WTC11 (cell line): ENCODE measurements around the gene TMA7. TPM values are rescaled to one million over a fixed set of nuclear protein-coding genes. Genes with fewer than 3 reads are reported as not detected.
A peak's percentile ranks its signal among the peaks of the same experiment; 100 is the strongest.

Experiments used
- ATAC-seq: fragments of 200-7000 bp; cut with Tn5 transposase; 2 replicates; pipeline ENCODE4 v1.10.0; 2021; ENCODE audit warnings: mild to moderate bottlenecking, moderate library complexity
- CTCF ChIA-PET: fragments of 300-600 bp; sonication (Branson Sonifier 250); formaldehyde crosslinking; loops from one replicate; lab custom pipeline; 2021; ENCODE audit warnings: antibody characterized with exemption; lab: Charles Lee
- POLR2A ChIA-PET: fragments of 350-600 bp; sonication (Branson Sonifier 250); formaldehyde crosslinking; loops from one replicate; lab custom pipeline; 2021; ENCODE audit warnings: antibody characterized with exemption; lab: Charles Lee
- DNase-seq: peaks from one replicate; pipeline ENCODE4 v3.0.0; 2021; ENCODE audit warnings: low spot score
- H3K27ac Mint-ChIP-seq: 2 replicates; pipeline ENCODE4 v1.8.0; 2021; ENCODE audit warnings: mixed read lengths
- H3K27me3 Mint-ChIP-seq: 2 replicates; pipeline ENCODE4 v1.8.0; 2021; ENCODE audit warnings: low read depth, mild to moderate bottlenecking, moderate library complexity, mixed read lengths
- H3K36me3 Mint-ChIP-seq: 2 replicates; pipeline ENCODE4 v1.8.0; 2021; ENCODE audit warnings: mixed read lengths
- H3K4me1 Mint-ChIP-seq: 2 replicates; pipeline ENCODE4 v1.8.0; 2022; ENCODE audit warnings: mixed read lengths
- H3K4me3 Mint-ChIP-seq: 2 replicates; pipeline ENCODE4 v1.8.0; 2021; ENCODE audit warnings: mild to moderate bottlenecking, moderate library complexity, mixed read lengths
- H3K9me3 Mint-ChIP-seq: 2 replicates; pipeline ENCODE4 v1.8.0; 2021; ENCODE audit warnings: mixed read lengths
- E2F1 ChIP-seq: sonication (generic); formaldehyde crosslinking; IDR thresholded peaks from 2 replicates; pipeline ENCODE4 v1.8.0; 2022; ENCODE audit warnings: mild to moderate bottlenecking, missing genetic modification reagents
- ELF4 ChIP-seq: sonication (generic); formaldehyde crosslinking; IDR thresholded peaks from 2 replicates; pipeline ENCODE4 v1.8.1; 2022; ENCODE audit warnings: low read depth, mild to moderate bottlenecking, moderate library complexity, missing genetic modification reagents
- ESRRA ChIP-seq: sonication (generic); formaldehyde crosslinking; IDR thresholded peaks from 2 replicates; pipeline ENCODE4 v1.8.1; 2022; ENCODE audit warnings: mild to moderate bottlenecking, missing genetic modification reagents, borderline replicate concordance
- FOXP1 ChIP-seq: sonication (generic); formaldehyde crosslinking; IDR thresholded peaks from 2 replicates; pipeline ENCODE4 v1.8.0; 2022; ENCODE audit warnings: missing genetic modification reagents, mild to moderate bottlenecking, moderate library complexity, borderline replicate concordance
- GRHL2 ChIP-seq: fragments of 250-450 bp; sonication (Bioruptor Pico); IDR thresholded peaks from 2 replicates; pipeline ENCODE4 v1.8.0; 2022; ENCODE audit warnings: mild to moderate bottlenecking, moderate library complexity; ENCODE audit not compliant: insufficient replicate concordance, severe bottlenecking
- HMGXB4 ChIP-seq: sonication (generic); formaldehyde crosslinking; IDR thresholded peaks from 2 replicates; pipeline ENCODE4 v1.8.1; 2023; ENCODE audit warnings: mild to moderate bottlenecking, moderate library complexity, missing genetic modification reagents
- JUN ChIP-seq: sonication (generic); formaldehyde crosslinking; IDR thresholded peaks from 2 replicates; pipeline ENCODE4 v1.8.0; 2023; ENCODE audit warnings: mild to moderate bottlenecking, missing genetic modification reagents
- KAT7 ChIP-seq: sonication (generic); formaldehyde crosslinking; IDR thresholded peaks from 2 replicates; pipeline ENCODE4 v1.8.1; 2023; ENCODE audit warnings: missing genetic modification reagents, mild to moderate bottlenecking, borderline replicate concordance
- NR1H2 ChIP-seq: sonication (generic); formaldehyde crosslinking; IDR thresholded peaks from 2 replicates; pipeline ENCODE4 v1.9.0; 2021; ENCODE audit warnings: mild to moderate bottlenecking, moderate library complexity, missing genetic modification reagents
- NR3C1 ChIP-seq: sonication (generic); formaldehyde crosslinking; conservative IDR thresholded peaks from 2 replicates; pipeline ENCODE4 v1.8.1; 2023; ENCODE audit warnings: low read depth, mild to moderate bottlenecking, missing genetic modification reagents
- PRRX2 ChIP-seq: fragments of 250-450 bp; sonication (Bioruptor Pico); IDR thresholded peaks from 2 replicates; pipeline ENCODE4 v1.8.0; 2021; ENCODE audit warnings: mild to moderate bottlenecking
- SOX15 ChIP-seq: fragments of 250-450 bp; sonication (Bioruptor Pico); IDR thresholded peaks from 2 replicates; pipeline ENCODE4 v1.9.0; 2021; ENCODE audit warnings: mild to moderate bottlenecking
- TEAD4 ChIP-seq: sonication (generic); formaldehyde crosslinking; IDR thresholded peaks from 2 replicates; pipeline ENCODE4 v1.8.0; 2022; ENCODE audit warnings: mild to moderate bottlenecking, missing genetic modification reagents
- ZMAT4 ChIP-seq: fragments of 250-450 bp; sonication (Bioruptor Pico); IDR thresholded peaks from 2 replicates; pipeline ENCODE4 v1.9.0; 2021; ENCODE audit warnings: mild to moderate bottlenecking
- ZNF138 ChIP-seq: sonication (generic); formaldehyde crosslinking; conservative IDR thresholded peaks from 2 replicates; pipeline ENCODE4 v1.8.1; 2022; ENCODE audit warnings: mild to moderate bottlenecking, moderate library complexity, missing genetic modification reagents
- ZNF263 ChIP-seq: sonication (generic); formaldehyde crosslinking; IDR thresholded peaks from 2 replicates; pipeline ENCODE4 v1.8.1; 2022; ENCODE audit warnings: low read depth, mild to moderate bottlenecking, moderate library complexity, missing genetic modification reagents
- ZNF423 ChIP-seq: fragments of 250-450 bp; sonication (Bioruptor Pico); IDR thresholded peaks from 2 replicates; pipeline ENCODE4 v2.1.2; 2022; ENCODE audit warnings: mild to moderate bottlenecking, moderate library complexity
- total RNA-seq: library from RNA; stranded (reverse); gene quantifications from 3 replicates; pipeline ENCODE4 v1.2.3, GENCODE V29; 2021
- TF ChIP-seq, protein P1 (sequence below): sonication (generic); formaldehyde crosslinking; IDR thresholded peaks from 2 replicates; pipeline ENCODE4 v1.8.0; 2023; ENCODE audit warnings: missing genetic modification reagents
- TF ChIP-seq, protein P2 (sequence below): sonication (generic); formaldehyde crosslinking; IDR thresholded peaks from 2 replicates; pipeline ENCODE4 v1.8.0; 2022; ENCODE audit warnings: missing genetic modification reagents
- TF ChIP-seq, protein P3 (sequence below): sonication (generic); formaldehyde crosslinking; IDR thresholded peaks from 2 replicates; pipeline ENCODE4 v1.8.0; 2022; ENCODE audit warnings: mild to moderate bottlenecking, missing genetic modification reagents
- TF ChIP-seq, protein P4 (sequence below): sonication (generic); formaldehyde crosslinking; IDR thresholded peaks from 2 replicates; pipeline ENCODE4 v1.8.1; 2022; ENCODE audit warnings: low read depth, missing genetic modification reagents, borderline replicate concordance

Gene TMA7
- total RNA-seq, 1 experiment from 2014 or later: 318 TPM

- TF ChIP-seq ZNF263 (no peak), FOXP1 (no peak), ELF4 (CRISPR knock-in tag) (no peak), JUN (CRISPR knock-in tag) (no peak), ZNF423 (CRISPR knock-in tag) (no peak), NR3C1 (CRISPR knock-in tag) (no peak), ZMAT4 (no peak), GRHL2 (CRISPR knock-in tag) (no peak), ZNF138 (CRISPR knock-in tag) (no peak), PRRX2 (CRISPR knock-in tag) (no peak), SOX15 (CRISPR knock-in tag) (no peak), KAT7 (CRISPR knock-in tag) (no peak), ESRRA (CRISPR knock-in tag) (no peak), HMGXB4 (CRISPR knock-in tag) (no peak)
- TF ChIP-seq, protein P1, sequence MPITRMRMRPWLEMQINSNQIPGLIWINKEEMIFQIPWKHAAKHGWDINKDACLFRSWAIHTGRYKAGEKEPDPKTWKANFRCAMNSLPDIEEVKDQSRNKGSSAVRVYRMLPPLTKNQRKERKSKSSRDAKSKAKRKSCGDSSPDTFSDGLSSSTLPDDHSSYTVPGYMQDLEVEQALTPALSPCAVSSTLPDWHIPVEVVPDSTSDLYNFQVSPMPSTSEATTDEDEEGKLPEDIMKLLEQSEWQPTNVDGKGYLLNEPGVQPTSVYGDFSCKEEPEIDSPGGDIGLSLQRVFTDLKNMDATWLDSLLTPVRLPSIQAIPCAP (CRISPR knock-in tag): no peak
- TF ChIP-seq, all 79 proteins: peak for 0
- Mint-ChIP-seq H3K9me3 (no peaks in the 10 kb centered on the region), H3K4me1 (peaks cover 36% of the 10 kb centered on the region), H3K4me3 (no peak overlapping the region), H3K27ac (no peak overlapping the region), H3K36me3 (no peaks in the 10 kb centered on the region; the same call in 1 of the 2 replicates), H3K27me3 (no peaks in the 10 kb centered on the region; the same call in none of the 2 replicates)
- no peak for DNase-seq
- POLR2A ChIA-PET: no interaction called here
- ATAC-seq: no peak
- CTCF ChIA-PET: interaction anchor here (1.1 to 1.8 kb wide), 2 partner anchors 42 to 80 kb away, joined by 3 to 5 read pairs; no protein-coding TSS in a partner anchor
Measured at GRCh38 chr3:48477959-48478520, 38.0 kb downstream of the TMA7 start.

GRCh38 chr3:48478626-48479555 lies 38.8 kb downstream of the TMA7 start:
- no peak overlapping the region for H3K4me3 Mint-ChIP-seq
- peaks cover 30% of the 10 kb centered on the region for H3K4me1 Mint-ChIP-seq
- DNase-seq: no peak
- ATAC-seq: no peak
- 0 out of 2 replicates have a peak overlapping the region, but pooled peaks have one; percentile 63 for H3K27ac Mint-ChIP-seq
- H3K36me3 Mint-ChIP-seq: peaks cover under 1% of the 10 kb centered on the region; the same call in 1 of the 2 replicates
- ChIA-PET CTCF (interaction anchor here (1.1 kb wide), 1 partner anchor 79 kb away, joined by 3 read pairs; no protein-coding TSS in a partner anchor), POLR2A (interaction anchor here (0.7 kb wide), 1 partner anchor 32 kb away, joined by 6 read pairs; the partner anchor contains the start of gene ATRIP)
- no peaks in the 10 kb centered on the region for H3K9me3 Mint-ChIP-seq
- H3K27me3 Mint-ChIP-seq: no peaks in the 10 kb centered on the region; the same call in 1 of the 2 replicates
- TF ChIP-seq, protein P2, sequence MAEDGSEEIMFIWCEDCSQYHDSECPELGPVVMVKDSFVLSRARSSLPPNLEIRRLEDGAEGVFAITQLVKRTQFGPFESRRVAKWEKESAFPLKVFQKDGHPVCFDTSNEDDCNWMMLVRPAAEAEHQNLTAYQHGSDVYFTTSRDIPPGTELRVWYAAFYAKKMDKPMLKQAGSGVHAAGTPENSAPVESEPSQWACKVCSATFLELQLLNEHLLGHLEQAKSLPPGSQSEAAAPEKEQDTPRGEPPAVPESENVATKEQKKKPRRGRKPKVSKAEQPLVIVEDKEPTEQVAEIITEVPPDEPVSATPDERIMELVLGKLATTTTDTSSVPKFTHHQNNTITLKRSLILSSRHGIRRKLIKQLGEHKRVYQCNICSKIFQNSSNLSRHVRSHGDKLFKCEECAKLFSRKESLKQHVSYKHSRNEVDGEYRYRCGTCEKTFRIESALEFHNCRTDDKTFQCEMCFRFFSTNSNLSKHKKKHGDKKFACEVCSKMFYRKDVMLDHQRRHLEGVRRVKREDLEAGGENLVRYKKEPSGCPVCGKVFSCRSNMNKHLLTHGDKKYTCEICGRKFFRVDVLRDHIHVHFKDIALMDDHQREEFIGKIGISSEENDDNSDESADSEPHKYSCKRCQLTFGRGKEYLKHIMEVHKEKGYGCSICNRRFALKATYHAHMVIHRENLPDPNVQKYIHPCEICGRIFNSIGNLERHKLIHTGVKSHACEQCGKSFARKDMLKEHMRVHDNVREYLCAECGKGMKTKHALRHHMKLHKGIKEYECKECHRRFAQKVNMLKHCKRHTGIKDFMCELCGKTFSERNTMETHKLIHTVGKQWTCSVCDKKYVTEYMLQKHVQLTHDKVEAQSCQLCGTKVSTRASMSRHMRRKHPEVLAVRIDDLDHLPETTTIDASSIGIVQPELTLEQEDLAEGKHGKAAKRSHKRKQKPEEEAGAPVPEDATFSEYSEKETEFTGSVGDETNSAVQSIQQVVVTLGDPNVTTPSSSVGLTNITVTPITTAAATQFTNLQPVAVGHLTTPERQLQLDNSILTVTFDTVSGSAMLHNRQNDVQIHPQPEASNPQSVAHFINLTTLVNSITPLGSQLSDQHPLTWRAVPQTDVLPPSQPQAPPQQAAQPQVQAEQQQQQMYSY (CRISPR knock-in tag): no peak
- TF ChIP-seq, protein P3, sequence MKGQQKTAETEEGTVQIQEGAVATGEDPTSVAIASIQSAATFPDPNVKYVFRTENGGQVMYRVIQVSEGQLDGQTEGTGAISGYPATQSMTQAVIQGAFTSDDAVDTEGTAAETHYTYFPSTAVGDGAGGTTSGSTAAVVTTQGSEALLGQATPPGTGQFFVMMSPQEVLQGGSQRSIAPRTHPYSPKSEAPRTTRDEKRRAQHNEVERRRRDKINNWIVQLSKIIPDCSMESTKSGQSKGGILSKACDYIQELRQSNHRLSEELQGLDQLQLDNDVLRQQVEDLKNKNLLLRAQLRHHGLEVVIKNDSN (CRISPR knock-in tag): no peak
- TF ChIP-seq KAT7 (CRISPR knock-in tag): no peak
- no peak for TF ChIP-seq NR1H2
- TF ChIP-seq, protein P4, sequence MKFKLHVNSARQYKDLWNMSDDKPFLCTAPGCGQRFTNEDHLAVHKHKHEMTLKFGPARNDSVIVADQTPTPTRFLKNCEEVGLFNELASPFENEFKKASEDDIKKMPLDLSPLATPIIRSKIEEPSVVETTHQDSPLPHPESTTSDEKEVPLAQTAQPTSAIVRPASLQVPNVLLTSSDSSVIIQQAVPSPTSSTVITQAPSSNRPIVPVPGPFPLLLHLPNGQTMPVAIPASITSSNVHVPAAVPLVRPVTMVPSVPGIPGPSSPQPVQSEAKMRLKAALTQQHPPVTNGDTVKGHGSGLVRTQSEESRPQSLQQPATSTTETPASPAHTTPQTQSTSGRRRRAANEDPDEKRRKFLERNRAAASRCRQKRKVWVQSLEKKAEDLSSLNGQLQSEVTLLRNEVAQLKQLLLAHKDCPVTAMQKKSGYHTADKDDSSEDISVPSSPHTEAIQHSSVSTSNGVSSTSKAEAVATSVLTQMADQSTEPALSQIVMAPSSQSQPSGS (CRISPR knock-in tag): no peak
- TF ChIP-seq TEAD4 (CRISPR knock-in tag): no peak
- TF ChIP-seq E2F1 (CRISPR knock-in tag): no peak
- TF ChIP-seq, protein P1 (CRISPR knock-in tag): no peak
- TF ChIP-seq ELF4 (CRISPR knock-in tag): no peak
